Activated CD8-positive, alpha-beta memory T cell treated with anti-CD3 and anti-CD28 coated beads, Interleukin-2, amount 50 U/mL, for 4 hours (primary cell): ENCODE measurements around the gene UTS2R.
"Not testable (repeated sequence)": the region's sequence is repeated elsewhere in the genome, so short reads cannot be mapped to it uniquely, and the experiment has no call there.

Source experiments
- DNase-seq: peaks from one replicate; pipeline ENCODE4 v3.0.0-alpha.2; 2020

UTS2R gene

GRCh38 chr17:82355770-82356427 lies 15.7 kb upstream of the UTS2R start:
- DNase-seq, result no peak

- no peak for DNase-seq
Observed at GRCh38 chr17:82356845-82357355, 14.7 kb upstream of the UTS2R start.

GRCh38 chr17:82357394-82357793 lies 14.2 kb upstream of the UTS2R start:
- DNase-seq, result no peak

- DNase-seq, result no peak
Observed at GRCh38 chr17:82358465-82359350, 12.9 kb upstream of the UTS2R start, which contains the start of gene TEX19. TSS of gene TEX19 (plus strand) at chr17:82359247. CDS start at chr17:82362151, 2,904 bp downstream.

GRCh38 chr17:82359451-82360074 lies 12.0 kb upstream of the UTS2R start:
- not testable (repeated sequence) for DNase-seq

- DNase-seq, result no peak
Observed at GRCh38 chr17:82361885-82362633, 9.5 kb upstream of the UTS2R start.

GRCh38 chr17:82365606-82366295 lies 5.8 kb upstream of the UTS2R start:
- no peak for DNase-seq

- no peak for DNase-seq
Observed at GRCh38 chr17:82366749-82367148, 4.8 kb upstream of the UTS2R start.

GRCh38 chr17:82367724-82368524 lies 3.6 kb upstream of the UTS2R start:
- no peak for DNase-seq

GRCh38 chr17:82369211-82369610 lies 2.4 kb upstream of the UTS2R start:
- DNase-seq, result no peak

- DNase-seq, result no peak
Observed at GRCh38 chr17:82370471-82371332, 863 bp upstream of the UTS2R start.

GRCh38 chr17:82372249-82373071 lies 895 bp downstream of the UTS2R start:
- DNase-seq, result no peak

GRCh38 chr17:82373072-82373452 lies 1.5 kb downstream of the UTS2R start:
- not testable (repeated sequence) for DNase-seq

- DNase-seq, result no peak
Observed at GRCh38 chr17:82373731-82374625, 2.4 kb downstream of the UTS2R start.

GRCh38 chr17:82374626-82375331 lies 3.2 kb downstream of the UTS2R start:
- no peak for DNase-seq

- DNase-seq, result no peak
Observed at GRCh38 chr17:82375359-82376041, 3.9 kb downstream of the UTS2R start.
